GM18505 (cell line): Measurements from ENCODE around the gene RNF10.
A peak's percentile ranks its signal among the peaks of the same experiment; 100 is the strongest.
"Not testable (repeated sequence)": the region's sequence is repeated elsewhere in the genome, so short reads cannot be mapped to it uniquely, and the experiment has no call there.

Source experiments
- ATAC-seq: cut with Tn5 transposase; IDR thresholded peaks from one replicate; pipeline ENCODE4 v1.9.1; 2021; ENCODE audit not compliant: unreplicated experiment
- POLR2A ChIP-seq: IDR thresholded peaks from 4 replicates; pipeline ENCODE4 v1.6.1; 2011; ENCODE audit warnings: borderline replicate concordance; ENCODE audit not compliant: insufficient read depth, insufficient read length; ENCODE audit errors: extremely low read depth

RNF10 gene

GRCh38 chr12:120534203-120534702, at the start of gene RNF10:
Gene RNF10 (plus strand): TSS chr12:120534356. CDS start chr12:120534812, 456 bp downstream.
- peak; percentile 61 for ATAC-seq
- TF ChIP-seq POLR2A, result peak; percentile 99

- no peak for ATAC-seq
- no peak for TF ChIP-seq POLR2A
These were observed 47.9 kb upstream of the RNF10 start for GRCh38 chr12:120485961-120486881.

GRCh38 chr12:120487552-120487951, 46.6 kb upstream of the RNF10 start:
- ATAC-seq, result not testable (repeated sequence)

- no peak for ATAC-seq
- no peak for TF ChIP-seq POLR2A
These were observed 46.0 kb upstream of the RNF10 start for GRCh38 chr12:120488057-120488640.

- no peak for TF ChIP-seq POLR2A
- no peak for ATAC-seq
These were observed 45.1 kb upstream of the RNF10 start for GRCh38 chr12:120489018-120489417.

GRCh38 chr12:120490325-120490724, 43.8 kb upstream of the RNF10 start:
- ATAC-seq, result no peak
- TF ChIP-seq POLR2A, result no peak

GRCh38 chr12:120490833-120491512, 43.2 kb upstream of the RNF10 start:
- no peak for TF ChIP-seq POLR2A
- ATAC-seq, result no peak

- TF ChIP-seq POLR2A, result no peak
- peak; percentile 3 for ATAC-seq
These were observed 38.9 kb upstream of the RNF10 start for GRCh38 chr12:120495186-120495730.

GRCh38 chr12:120495731-120496412, 38.3 kb upstream of the RNF10 start, which contains the start of gene DYNLL1:
Gene DYNLL1 (plus strand): TSS chr12:120496113. CDS start chr12:120496422, 309 bp downstream.
- ATAC-seq, result peak; percentile 96
- peak; percentile 96 for TF ChIP-seq POLR2A

GRCh38 chr12:120496413-120497340, 37.5 kb upstream of the RNF10 start:
- ATAC-seq, result peak; percentile 28
- TF ChIP-seq POLR2A, result no peak

GRCh38 chr12:120497524-120498150, 36.5 kb upstream of the RNF10 start:
- no peak for TF ChIP-seq POLR2A
- no peak for ATAC-seq
